Lower leg skin (tissue), 3 donors: ENCODE results near the gene CALHM2.

ENCODE experiments used
- CTCF ChIP-seq, 3 donors: fragments of 450-650 bp; IDR thresholded peaks; one replicate each; pipeline ENCODE4 v1.5.1; 2016; ENCODE audit warnings: antibody characterized with exemption in 3 of 3, mild to moderate bottlenecking in 3 of 3, moderate library complexity in 2 of 3
- POLR2A ChIP-seq, 2 donors: fragments of 450-650 bp; IDR thresholded peaks; one replicate each; pipeline ENCODE4 v1.6.1; 2016 to 2017; ENCODE audit warnings: antibody characterized with exemption in 2 of 2, mild to moderate bottlenecking in 1 of 2, moderate library complexity in 1 of 2

GRCh38 chr10:103493916-103494877 lies 42.0 kb upstream of the CALHM2 start:
- TF ChIP-seq POLR2A (IDR thresholded peaks at IDR 0.05) (no peak), CTCF (IDR thresholded peaks at IDR 0.05) (no peak)
